ENCODE data around the gene TRPM2.
"Not testable (repeated sequence)": the region's sequence is repeated elsewhere in the genome, so short reads cannot be mapped to it uniquely, and the experiment has no call there.

TRPM2 gene

DNA sequence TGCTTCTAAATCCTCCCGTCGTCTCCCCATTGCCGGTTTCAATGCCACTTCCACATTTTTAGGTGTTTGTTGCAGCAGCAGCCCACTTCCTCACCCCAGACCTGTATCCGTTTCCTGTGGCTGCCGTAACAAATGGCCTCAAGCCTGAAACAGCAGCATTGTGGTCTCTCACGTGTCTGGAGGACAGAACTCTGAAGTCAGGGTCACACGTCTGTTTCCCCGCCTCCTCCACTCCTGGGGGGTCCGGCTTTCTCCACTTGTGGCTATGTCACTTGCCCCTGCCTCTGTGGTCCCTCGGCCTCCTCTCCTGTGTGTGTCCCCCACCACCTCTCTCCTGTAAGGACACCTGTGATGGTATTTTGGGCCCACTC lies 21.8 kb downstream of the TRPM2 start:
- DNase-seq (ENCODE audit: low read depth in 2 of 2): no peak

DNA sequence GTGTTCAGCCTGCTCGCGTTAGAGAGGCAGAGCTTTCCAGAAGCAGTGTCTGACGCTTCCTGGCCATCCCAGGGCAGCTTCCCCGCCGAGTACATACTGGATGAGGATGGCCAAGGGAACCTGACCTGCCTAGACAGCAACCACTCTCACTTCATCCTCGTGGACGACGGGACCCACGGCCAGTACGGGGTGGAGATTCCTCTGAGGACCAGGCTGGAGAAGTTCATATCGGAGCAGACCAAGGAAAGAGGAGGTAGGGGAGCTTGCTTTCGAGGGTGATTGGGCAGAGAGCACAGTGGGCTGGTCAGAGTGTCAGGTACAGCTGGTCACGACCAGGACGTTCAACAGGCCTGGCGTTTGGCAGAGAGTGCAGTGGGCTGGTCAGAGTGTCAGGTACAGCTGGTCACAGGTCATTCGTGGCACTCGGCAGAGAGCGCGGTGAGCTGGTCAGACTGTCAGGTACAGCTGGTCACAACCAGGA lies 22.4 kb downstream of the TRPM2 start:
- DNase-seq (ENCODE audit: low read depth in 2 of 2): no peak

DNA sequence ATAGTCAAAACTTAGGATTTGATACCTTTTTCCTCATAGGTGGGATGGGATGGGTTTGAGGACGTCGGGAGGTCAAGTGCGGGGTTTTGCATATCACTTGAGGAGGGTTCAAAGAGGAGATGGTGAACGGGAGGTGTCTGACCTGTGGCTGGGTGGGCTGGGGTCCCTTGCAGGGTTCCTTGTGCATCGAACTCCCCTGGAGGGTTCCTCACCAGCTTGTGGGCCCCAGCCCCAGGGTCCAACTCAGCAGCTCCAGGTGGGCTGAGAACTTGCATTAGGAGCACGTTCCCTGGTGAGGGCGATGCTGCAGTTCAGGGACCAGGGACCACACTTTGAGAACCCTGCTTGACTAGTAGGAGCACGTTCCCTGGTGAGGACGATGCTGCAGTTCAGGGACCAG lies 23.2 kb downstream of the TRPM2 start:
- DNase-seq (ENCODE audit: low read depth in 2 of 2): no peak

DNA sequence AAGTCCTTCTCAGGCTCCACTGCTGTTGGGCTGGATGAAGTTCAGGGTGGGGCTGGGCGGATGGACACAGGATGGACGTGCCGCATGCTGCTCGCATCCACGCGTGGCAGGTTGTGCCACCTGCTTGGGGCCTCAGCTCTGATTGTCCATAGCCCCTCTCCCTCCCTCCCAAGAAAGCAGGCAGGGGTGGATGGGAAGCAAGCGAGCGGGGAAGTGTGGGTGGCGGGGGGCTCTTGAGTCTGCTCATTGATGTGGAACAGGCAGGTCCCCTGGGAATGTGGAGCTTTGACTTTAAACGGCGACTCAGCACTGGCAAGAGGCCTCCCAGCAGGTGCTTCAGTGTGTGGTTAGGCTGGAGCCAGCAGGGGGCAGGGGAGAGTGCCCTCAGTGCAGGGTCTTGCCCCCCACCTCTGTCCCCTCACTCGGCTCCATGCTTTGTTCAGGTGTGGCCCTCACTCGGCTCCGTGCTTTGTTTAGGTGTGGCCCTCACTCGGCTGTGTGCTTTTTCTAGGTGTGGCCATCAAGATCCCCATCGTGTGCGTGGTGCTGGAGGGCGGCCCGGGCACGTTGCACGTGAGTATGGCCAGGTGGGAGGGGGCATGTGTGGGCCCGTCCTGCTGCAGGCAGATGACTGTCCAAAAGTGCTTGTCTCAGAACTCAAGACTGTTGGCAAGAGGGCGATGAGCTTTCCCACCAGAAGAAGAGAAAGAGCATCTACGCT lies 23.9 kb downstream of the TRPM2 start:
- no peak for DNase-seq (ENCODE audit: low read depth in 2 of 2)

- DNase-seq (ENCODE audit: low read depth in 2 of 2): no peak
These were observed 24.7 kb downstream of the TRPM2 start for GRCh38 chr21:44377922-44378645.

- no peak for DNase-seq (ENCODE audit: low read depth in 2 of 2)
These were observed 25.5 kb downstream of the TRPM2 start for GRCh38 chr21:44378646-44379514.

DNA sequence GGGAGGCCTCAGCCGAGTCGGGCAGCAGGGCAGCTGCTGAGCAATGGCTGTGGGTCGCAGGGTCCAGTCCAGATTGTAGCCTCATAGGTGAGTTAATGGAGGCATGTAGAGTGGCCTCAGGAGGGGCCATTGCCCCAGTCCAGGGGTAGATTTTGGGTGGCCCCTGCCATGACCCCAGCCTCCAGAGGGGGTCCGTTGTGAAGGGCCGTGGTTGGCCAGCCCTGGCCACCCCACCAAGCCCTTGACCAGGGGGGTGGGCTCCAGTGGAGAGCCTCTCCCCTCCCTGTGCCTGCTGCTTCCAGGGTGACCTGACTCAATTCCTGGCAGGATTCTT lies 26.1 kb downstream of the TRPM2 start:
- DNase-seq (ENCODE audit: low read depth in 2 of 2): no peak

GRCh38 chr21:44379991-44380865 lies 26.8 kb downstream of the TRPM2 start:
- DNase-seq (ENCODE audit: low read depth in 2 of 2): no peak

- no peak for DNase-seq (ENCODE audit: low read depth in 2 of 2)
These were observed 27.5 kb downstream of the TRPM2 start for GRCh38 chr21:44380876-44381275.

DNA sequence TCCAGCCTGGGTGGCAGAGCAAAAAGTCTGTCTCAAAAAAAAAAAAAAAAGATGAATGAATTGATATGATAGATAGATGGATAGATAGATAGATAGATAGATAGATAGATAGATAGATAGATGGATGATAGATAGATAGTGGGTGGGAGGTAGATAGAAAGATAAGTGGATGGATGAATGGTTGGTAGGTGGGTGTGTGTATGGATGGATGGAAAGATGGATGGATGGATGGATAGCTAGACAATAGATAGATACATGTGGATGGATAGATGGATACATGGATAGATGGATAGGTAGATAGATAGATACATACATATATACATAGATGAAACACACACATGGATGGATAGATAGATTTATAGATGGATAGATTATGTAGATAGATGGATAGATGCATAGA lies 28.5 kb downstream of the TRPM2 start:
- DNase-seq (ENCODE audit: low read depth in 2 of 2): no peak

DNA sequence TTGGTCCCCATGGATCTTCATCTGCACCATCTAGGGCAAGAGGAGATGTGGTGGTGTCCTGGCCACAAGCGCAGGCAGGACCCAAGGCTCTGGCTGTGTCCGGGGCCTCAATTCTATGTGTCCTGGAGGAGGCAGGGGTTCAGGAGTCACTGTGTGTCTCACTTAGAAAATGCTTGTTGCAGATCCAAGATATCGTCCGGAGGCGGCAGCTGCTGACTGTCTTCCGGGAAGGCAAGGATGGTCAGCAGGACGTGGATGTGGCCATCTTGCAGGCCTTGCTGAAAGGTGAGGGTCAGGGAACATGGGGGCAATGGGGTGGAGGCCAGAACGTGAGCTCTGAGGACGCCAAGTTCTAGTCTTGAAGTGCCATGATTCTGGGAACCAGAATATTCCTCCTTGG lies 29.1 kb downstream of the TRPM2 start:
- DNase-seq (ENCODE audit: low read depth in 2 of 2): no peak

DNA sequence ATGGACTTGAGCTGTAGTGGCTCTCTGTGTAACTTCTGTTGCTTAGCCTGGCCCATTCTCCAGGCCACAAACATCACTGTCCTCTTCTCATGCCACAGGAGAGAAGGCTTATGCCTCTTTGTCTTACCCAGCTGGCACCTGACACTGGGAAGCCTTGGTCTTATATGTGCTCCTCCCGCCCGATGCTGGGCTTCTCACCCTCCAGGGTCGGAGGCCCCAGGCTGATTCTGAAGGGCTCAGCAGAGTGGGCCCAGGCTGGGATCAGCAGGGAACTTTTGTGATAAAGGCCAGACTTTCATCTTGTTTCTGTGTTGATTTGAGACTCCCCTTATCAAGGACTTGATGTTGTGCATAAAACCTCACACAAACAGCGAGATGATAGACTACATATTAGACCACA lies 29.8 kb downstream of the TRPM2 start:
- no peak for DNase-seq (ENCODE audit: low read depth in 2 of 2)

DNA sequence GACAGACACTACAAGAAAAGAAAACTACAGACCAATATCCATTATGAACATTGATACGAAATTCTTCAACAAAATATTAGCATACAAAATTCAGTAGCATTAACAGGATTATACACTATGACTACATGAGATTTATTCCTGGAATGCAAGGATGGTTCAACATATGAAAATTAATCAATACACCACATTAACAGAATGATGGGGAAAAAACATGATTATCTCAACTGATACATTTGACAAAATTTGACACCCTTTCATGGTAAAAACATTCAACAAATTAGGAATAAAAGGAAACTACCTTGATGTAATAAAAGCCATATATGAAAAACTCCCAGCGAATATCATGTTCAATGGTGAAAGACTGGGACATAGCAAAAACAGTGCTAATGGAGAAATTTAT lies 31.5 kb downstream of the TRPM2 start:
- no peak for DNase-seq (ENCODE audit: low read depth in 2 of 2)

GRCh38 chr21:44389335-44389734 lies 35.9 kb downstream of the TRPM2 start:
- no peak for DNase-seq (ENCODE audit: low read depth in 2 of 2)

DNA sequence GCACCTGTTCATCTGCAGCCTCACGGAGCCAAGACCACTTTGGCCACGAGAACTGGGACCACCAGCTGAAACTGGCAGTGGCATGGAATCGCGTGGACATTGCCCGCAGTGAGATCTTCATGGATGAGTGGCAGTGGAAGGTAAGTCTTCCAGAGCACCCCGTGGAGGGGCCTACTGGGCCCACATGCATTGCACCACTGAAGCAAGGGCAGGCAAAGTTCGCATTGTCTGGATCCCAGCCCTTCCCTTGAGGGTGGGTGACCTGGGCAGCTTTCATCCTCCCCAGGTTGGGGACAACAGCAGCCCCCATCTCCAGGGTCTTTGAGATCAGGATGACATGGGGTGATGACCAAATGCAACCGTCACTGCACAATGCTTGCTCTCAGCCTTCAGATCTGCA lies 37.5 kb downstream of the TRPM2 start:
- no peak for DNase-seq (ENCODE audit: low read depth in 2 of 2)

- DNase-seq (ENCODE audit: low read depth in 2 of 2): no peak
These were observed 38.1 kb downstream of the TRPM2 start for GRCh38 chr21:44391345-44392091.

- no peak for DNase-seq (ENCODE audit: low read depth in 2 of 2)
These were observed 38.8 kb downstream of the TRPM2 start for GRCh38 chr21:44392185-44392584.

GRCh38 chr21:44392916-44393315 lies 39.5 kb downstream of the TRPM2 start:
- DNase-seq (ENCODE audit: low read depth in 2 of 2): no peak

- DNase-seq (ENCODE audit: low read depth in 2 of 2): no peak
These were observed 41.3 kb downstream of the TRPM2 start for GRCh38 chr21:44394733-44395132.

DNA sequence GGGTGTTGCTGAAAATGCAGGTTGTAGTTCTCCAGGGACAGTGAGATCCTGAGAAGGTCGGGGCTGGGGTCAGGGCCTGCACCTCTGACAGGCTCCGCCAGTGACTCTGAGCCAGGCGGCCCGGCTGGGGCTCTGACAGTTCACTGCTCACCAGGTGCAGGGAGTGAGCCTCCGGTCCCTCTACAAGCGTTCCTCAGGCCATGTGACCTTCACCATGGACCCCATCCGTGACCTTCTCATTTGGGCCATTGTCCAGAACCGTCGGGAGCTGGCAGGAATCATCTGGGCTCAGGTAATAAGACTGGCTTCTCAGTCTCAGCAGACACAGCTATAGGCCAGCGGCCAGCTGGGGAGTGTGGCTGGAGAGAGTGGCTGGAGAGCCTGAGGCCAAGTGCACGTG lies 41.8 kb downstream of the TRPM2 start:
- no peak for DNase-seq (ENCODE audit: low read depth in 2 of 2)

DNA sequence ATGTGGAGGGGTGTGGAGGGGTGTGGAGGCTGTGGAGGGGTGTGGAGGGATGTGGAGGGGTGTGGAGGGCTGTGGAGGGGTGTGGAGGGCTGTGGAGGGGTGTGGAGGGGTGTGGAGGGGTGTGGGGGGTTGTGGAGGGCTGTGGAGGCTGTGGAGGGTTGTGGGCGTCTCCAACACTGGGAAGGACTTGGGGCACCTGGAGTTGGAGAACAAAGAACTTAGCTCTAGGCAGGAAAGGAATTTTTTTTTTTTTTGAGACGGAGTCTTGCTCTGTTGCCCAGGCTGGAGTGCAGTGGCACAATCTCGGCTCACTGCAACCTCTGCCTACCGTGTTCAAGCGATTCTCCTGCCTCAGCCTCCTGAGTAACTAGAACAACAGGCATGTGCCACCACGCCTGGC lies 43.4 kb downstream of the TRPM2 start:
- not testable (repeated sequence) for DNase-seq (ENCODE audit: low read depth in 2 of 2)

All from stimulated activated CD8-positive, alpha-beta memory T cell treated with anti-CD3 and anti-CD28 coated beads, Interleukin-7, amount 100 ng/mL, for 1 hour (primary cell).